Colonic mucosa (tissue), 4 donors: ENCODE results near the gene CAMKK1. TPM values are rescaled to one million over a fixed set of nuclear protein-coding genes. Genes with fewer than 3 reads are reported as not detected.

Source experiments
- DNase-seq: peaks from one replicate; pipeline ENCODE4 v3.0.0-alpha.2; 2020
- H3K27ac ChIP-seq: fragments of 200-600 bp; one replicate; pipeline ENCODE4 v1.8.0; 2021
- H3K27me3 ChIP-seq: fragments of 200-600 bp; one replicate; pipeline ENCODE4 v1.8.0; 2021
- H3K36me3 ChIP-seq: fragments of 200-600 bp; one replicate; pipeline ENCODE4 v1.8.0; 2021
- H3K4me1 ChIP-seq: fragments of 200-600 bp; one replicate; pipeline ENCODE4 v1.8.0; 2021; ENCODE audit warnings: mild to moderate bottlenecking
- H3K4me3 ChIP-seq: fragments of 200-600 bp; one replicate; pipeline ENCODE4 v1.8.0; 2021
- H3K9ac ChIP-seq, 2 donors: one replicate each; pipeline ENCODE4 v1.7.0; 2013; ENCODE audit warnings: control low read depth in 2 of 2, low read depth in 2 of 2, low read length in 2 of 2
- H3K9me3 ChIP-seq: fragments of 200-600 bp; one replicate; pipeline ENCODE4 v1.8.0; 2021
- CTCF ChIP-seq: fragments of 200-600 bp; IDR thresholded peaks from one replicate; pipeline ENCODE4 v1.8.0; 2022; ENCODE audit warnings: antibody characterized with exemption, mild to moderate bottlenecking
- intact Hi-C: fragments of 100-400 bp; cut with DNase I; formaldehyde crosslinking; loops from one replicate; pipeline ENCODE4 v1.14.1; 2022
- total RNA-seq, 2 donors: library from RNA; stranded (reverse); fragmentation: NEBNext Ultra II Directional in 1 of 2; extraction: Animal tissue kit (Norgen Biotek cat#: 25700) in 1 of 2; gene quantifications; one replicate each; pipeline ENCODE4 v1.2.1, GENCODE V29; 2021
- donor health status: healthy.
- donor health status: DM: no; HTN: no; CAD: no.
- donor health status: DM: no; HTN: no; CAD: no.

CAMKK1 gene
- total RNA-seq, 2 donors from 2014 or later: 3.6 to 7.2 TPM

GRCh38 chr17:3865176-3865575 is 27.7 kb downstream of the CAMKK1 start:
- H3K27ac ChIP-seq: no peak overlapping the region

GRCh38 chr17:3864534-3864933 is 28.3 kb downstream of the CAMKK1 start:
- Histone ChIP-seq H3K9me3 (no peaks in the 10 kb centered on the region), H3K27ac (no peak overlapping the region), H3K4me1 (no peaks in the 10 kb centered on the region), H3K9ac (no peak overlapping the region), H3K27me3 (no peaks in the 10 kb centered on the region), H3K4me3 (no peak overlapping the region), H3K36me3 (no peaks in the 10 kb centered on the region)
- no peak for DNase-seq
- no peak for TF ChIP-seq CTCF
- intact Hi-C loops: loop anchor here (2.0 to 5.0 kb wide), 2 partner anchors 42 to 143 kb away; no protein-coding TSS in a partner anchor

More at GRCh38 chr17:3865176-3865575, 27.7 kb downstream of the CAMKK1 start:
- TF ChIP-seq CTCF: no peak
- intact Hi-C loops: loop anchor here (2.0 kb wide), 1 partner anchor 42 kb away; no protein-coding TSS in a partner anchor
- no peak for DNase-seq
- Histone ChIP-seq H3K9me3 (no peaks in the 10 kb centered on the region), H3K36me3 (no peaks in the 10 kb centered on the region), H3K4me1 (no peaks in the 10 kb centered on the region), H3K4me3 (no peak overlapping the region), H3K9ac (no peak overlapping the region), H3K27me3 (no peaks in the 10 kb centered on the region)

- Histone ChIP-seq H3K27me3 (no peaks in the 10 kb centered on the region), H3K4me3 (no peak overlapping the region), H3K4me1 (no peaks in the 10 kb centered on the region), H3K9ac (no peak overlapping the region), H3K36me3 (no peaks in the 10 kb centered on the region), H3K27ac (no peak overlapping the region), H3K9me3 (no peaks in the 10 kb centered on the region)
- no peak for TF ChIP-seq CTCF
- DNase-seq: no peak
- intact Hi-C loops: loop anchor here (5.0 kb wide), 1 partner anchor 145 kb away; no protein-coding TSS in a partner anchor
Observed at GRCh38 chr17:3861761-3862681, 30.8 kb downstream of the CAMKK1 start.

- Histone ChIP-seq H3K27me3 (no peaks in the 10 kb centered on the region), H3K27ac (no peak overlapping the region), H3K9me3 (no peaks in the 10 kb centered on the region), H3K4me3 (no peak overlapping the region), H3K4me1 (no peaks in the 10 kb centered on the region), H3K9ac (no peak overlapping the region), H3K36me3 (no peaks in the 10 kb centered on the region)
- DNase-seq: no peak
- TF ChIP-seq CTCF: no peak
- intact Hi-C loops: loop anchor here (5.0 kb wide), 1 partner anchor 146 kb away; no protein-coding TSS in a partner anchor
Observed at GRCh38 chr17:3860939-3861700, 31.7 kb downstream of the CAMKK1 start.

GRCh38 chr17:3859940-3860339 is 32.9 kb downstream of the CAMKK1 start:
- no peaks in the 10 kb centered on the region for H3K27me3 ChIP-seq
- no peak for TF ChIP-seq CTCF
- intact Hi-C loops: loop anchor here (5.0 kb wide), 1 partner anchor 147 kb away; no protein-coding TSS in a partner anchor
- H3K4me1 ChIP-seq: no peaks in the 10 kb centered on the region
- no peak overlapping the region for H3K27ac ChIP-seq
- no peak overlapping the region for H3K9ac ChIP-seq
- no peaks in the 10 kb centered on the region for H3K9me3 ChIP-seq
- H3K36me3 ChIP-seq: no peaks in the 10 kb centered on the region
- no peak overlapping the region for H3K4me3 ChIP-seq
- no peak for DNase-seq
